Activated CD4-positive, alpha-beta T cell treated with anti-CD3 and anti-CD28 coated beads, Interleukin-2, amount 50 U/mL, for 1 hour (primary cell): ENCODE results near the gene ARMC6.

Experiments used
- DNase-seq: peaks from one replicate; pipeline ENCODE4 v3.0.0-alpha.2; 2020

Gene ARMC6

DNA sequence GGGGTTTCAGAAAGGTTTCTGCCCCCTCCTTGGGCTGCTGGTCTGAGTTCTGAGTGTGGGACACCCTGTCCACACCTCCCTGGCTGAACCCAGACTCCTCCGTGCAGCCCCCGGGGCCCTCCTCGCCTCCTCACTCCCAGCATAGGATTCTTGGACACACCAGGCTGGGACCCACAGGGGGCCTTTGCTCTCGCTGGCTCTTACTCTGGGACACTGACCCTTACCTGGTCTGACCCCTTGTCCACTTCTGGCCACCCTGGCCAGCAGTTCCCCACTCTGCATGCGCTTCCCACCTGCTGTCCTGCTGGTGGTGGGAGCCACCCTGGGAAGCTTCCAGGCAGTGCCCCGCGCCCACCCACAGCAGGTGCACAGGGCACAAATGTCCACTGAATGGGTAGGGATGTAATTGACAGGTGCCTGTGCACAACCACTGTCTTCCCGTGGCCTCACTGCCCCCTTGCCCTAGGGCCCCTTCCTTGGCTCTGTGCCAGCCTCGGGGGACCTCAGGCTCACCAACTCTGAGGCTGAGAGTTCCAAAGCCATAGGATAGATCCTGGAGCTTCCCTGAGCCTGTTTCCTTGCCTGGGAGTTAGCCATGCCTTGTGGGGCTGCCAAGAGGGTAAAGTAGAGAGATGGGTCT lies 23.4 kb downstream of the ARMC6 start:
- DNase-seq, result no peak

DNA sequence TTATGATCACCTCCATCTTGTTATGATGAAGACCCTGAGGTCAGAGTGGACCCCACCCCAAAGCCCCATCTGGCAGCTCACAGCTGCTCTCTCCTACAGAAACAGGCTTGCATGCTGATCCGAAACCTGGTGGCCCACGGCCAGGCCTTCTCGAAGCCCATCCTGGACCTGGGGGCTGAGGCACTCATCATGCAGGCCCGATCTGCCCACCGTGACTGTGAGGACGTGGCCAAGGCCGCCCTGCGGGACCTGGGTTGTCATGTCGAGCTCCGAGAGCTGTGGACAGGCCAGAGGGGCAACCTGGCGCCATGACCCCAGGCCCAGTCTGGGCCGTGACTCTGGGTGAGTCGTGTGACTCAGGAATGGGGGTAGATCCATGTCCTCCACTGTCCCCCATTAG lies 23.9 kb downstream of the ARMC6 start:
- DNase-seq, result no peak

DNA sequence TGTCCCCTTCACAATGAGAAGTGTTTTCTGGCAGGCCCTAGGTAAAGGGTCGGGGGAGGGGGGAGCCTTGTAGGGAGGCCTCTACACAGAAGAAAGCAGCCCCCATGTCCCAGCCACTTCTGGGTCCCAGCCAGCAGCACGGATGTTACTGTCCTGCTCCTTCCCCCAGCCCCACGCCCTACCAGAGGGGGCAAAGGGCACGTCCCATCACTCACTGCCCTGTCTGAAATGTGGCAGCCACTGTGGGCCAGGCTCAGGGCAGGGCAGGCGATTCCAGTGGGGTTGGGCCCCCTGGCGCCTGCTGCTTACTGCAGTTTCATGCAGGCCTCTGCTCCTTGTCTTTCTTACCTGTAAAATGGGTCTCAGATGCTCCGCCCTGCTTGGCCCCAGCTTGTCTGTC lies 24.3 kb downstream of the ARMC6 start:
- no peak for DNase-seq

DNA sequence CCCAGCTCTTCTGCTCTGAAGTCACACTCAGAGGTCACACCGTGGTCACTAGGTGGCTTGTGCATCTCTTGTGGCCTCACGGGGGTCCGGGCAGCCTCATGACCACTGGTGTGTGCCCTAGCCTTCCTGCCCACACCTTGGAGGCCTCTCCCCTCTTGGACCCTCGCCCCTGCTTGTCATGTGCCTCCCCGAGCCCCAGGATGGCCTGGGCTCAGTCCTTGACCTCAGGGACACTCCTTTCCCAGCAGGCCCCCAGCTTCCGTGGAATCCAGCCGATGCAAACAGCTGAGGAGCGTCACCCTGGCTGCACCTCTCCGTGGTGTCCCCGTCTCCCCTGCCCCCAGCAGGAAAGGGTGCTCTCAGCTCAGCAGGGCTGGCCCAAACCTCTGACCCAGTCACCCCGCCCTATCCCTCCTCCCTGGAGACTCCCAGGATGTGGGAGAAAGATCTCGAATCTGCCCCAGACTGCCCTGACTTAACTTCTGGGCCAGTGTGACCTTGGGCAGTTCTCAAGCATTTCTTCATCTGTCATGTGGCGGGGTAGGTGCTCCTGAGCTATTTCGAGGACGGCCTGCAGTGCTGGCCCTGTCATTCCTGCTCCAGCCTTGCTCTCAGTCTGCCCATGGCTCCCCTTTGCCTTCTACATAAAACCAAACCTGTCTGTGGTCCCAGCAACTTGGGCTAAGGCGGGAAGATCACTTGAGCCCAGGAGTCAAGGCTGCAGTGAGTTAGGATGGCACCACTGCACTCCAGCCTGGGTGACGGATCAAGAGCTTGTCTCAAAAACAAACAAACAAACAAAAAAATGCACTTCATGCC lies 25.8 kb downstream of the ARMC6 start:
- DNase-seq, result no peak

DNA sequence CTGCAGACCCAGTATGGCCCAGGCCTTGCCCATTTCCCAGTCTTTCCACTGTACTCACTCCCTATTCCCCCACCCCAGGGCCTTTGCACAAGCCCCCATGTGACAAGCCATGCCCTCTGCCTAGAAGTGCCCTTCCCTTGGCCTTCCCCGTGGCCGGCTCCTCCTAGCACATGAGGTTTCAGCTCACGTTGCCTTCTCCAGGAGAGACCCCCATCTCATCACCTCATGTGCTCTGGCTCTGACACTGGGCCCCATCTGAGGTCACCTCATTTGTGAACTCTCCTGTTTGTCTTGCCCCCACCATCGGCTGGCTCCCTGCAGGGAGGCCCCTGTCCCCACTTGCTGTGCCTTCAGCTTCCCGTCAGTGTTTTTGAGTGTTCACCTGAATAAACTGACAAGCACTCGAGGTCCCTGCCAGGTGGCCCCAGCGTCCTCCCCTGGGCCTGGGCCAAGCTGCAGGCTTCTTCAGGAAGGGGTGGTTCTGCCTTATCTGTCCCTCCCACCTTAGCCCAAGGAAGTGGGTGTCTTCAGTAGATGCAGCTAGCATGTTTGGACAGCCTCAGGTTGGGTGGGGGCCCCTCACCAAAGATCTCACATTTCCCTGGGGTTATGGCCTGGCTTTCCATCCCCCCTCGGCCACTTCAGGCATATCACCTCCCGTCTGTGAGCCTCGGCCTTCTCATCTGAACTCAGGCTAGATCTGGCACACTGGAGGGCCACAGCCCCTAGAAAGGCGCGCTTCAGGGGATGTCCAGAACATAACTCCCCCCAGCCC lies 26.6 kb downstream of the ARMC6 start:
- no peak for DNase-seq

DNA sequence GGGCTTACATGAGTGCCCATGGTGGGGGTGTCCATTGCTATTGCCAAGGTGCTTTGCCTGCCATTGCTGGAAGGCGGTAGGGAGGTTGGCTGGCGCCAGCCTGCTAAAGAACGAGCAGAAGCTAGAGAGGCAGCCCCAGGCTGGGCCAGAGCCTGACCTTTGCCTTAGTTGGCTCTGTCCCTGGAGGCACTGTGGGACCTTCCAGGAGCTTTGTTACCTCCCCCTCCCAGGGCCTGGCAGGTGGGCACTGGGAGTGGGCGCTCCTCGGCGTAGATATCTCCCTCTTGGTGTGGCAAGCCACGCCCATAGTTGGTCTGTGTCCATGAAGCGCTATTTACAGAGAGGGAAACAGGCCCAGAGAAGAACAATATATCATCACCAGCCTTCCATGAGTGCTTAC lies 28.1 kb downstream of the ARMC6 start:
- DNase-seq, result no peak

DNA sequence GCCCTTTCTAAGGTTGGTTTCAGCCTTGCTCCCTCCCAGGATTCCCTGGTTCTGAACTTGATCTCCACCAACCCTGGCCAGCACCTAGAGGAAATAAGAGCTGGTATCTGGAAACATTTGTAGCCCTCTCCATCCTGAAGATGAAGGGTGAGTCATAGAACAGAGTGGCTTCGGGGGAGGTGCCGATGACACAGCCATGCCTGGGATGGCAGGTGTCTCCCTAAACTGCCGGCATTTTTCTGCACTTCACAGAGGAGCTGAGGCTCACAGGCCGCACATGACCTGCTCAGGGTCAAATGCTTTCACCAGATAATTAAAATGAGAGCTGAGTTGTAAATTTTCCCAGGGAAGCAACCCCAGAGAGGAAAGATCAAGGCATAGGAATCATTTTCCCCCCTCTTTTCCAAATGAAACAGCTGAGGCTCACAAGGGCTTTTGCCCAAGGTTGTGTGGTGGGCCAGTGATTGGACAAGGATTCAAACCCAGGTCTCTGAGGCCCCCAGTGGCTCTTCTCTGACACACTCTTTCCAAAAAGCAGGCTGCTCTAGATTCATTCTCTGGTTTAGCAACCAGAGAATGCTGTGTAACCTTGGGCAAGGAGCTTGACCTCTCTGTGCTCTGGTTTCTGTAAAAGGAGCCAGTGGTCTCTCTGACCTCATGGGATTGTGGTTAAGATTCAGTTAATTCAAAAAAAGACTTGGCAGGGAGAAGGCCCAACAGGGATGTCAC lies 29.2 kb downstream of the ARMC6 start:
- DNase-seq, result no peak

DNA sequence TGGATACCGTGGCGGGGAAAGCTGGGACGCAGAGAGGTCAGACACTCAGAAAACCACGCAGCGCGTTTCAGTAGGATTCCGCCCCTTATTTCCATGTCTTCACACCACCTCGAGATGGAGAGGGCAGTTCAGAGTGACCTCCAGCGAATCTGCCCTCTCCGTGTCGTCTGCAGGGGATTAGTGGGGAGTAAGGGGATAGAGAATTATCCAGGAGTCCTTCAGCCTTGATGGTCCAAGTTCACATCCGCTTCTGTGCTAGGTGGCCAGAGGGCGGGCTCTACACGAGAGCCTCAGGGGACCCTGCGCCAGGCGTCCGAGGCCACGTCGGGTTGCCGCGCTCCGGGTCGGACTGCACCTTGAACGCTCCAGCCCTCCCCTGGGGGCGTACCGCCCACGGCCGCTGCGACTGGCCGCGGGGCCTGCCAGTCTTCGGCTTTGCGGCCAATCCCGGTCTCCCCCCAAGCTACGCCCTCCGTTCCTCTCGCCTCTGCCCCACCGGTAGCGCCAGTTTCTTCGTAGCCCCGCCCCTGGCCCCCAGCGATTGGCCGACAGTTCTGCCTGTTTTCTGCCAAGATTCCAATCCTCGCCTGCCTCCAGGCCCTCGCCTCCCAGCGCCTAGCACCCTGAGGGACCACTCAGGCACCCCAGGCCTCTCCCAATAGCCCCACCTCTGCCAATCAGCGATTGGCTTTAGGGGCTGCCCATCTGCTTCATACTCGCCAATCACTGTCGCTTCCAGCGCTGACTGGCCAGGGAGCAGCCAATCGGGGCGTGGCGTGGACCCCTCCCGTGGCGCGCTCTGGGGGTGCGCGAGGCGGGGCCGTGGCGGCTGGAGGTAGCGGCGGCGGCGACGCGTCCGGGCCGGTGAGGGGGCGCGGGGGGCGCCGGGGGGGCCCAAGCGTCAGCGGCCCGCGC lies 30.0 kb downstream of the ARMC6 start, which contains the start of gene SLC25A42:
Gene SLC25A42, plus strand, starts transcription at position 812 of the 915 bp plus-strand sequence. CDS start 32,131 bp downstream, outside the sequence.
- DNase-seq, result peak; percentile 98

DNA sequence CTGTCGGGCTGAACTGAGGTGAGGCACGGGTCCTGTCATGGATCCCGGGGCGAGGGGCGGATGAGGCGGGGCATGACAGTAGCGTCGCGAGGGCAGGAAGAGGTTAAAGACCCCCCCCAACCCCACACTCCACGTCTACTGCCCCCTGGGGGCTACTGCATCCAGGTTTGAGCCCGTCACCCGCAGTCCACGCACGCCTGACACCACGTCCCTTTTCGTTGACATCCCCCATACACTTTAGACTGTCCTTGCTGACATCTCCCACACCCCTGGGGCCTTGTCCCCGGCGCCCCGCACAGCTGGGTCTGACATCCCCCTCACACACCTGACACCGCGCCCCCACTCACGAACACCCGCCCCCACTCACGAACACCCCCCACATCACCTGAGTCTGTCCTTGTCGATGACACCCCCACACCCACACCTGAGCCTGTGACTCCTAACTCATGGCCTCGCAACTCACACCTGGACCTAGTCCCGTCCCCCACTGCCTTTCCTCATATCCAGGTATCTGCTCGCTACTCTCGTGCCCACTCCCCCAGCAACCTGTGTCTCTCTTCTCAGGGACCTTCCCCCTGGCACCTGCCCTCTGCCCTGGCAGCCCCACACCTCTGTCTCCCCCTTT lies 30.8 kb downstream of the ARMC6 start:
- DNase-seq, result no peak

DNA sequence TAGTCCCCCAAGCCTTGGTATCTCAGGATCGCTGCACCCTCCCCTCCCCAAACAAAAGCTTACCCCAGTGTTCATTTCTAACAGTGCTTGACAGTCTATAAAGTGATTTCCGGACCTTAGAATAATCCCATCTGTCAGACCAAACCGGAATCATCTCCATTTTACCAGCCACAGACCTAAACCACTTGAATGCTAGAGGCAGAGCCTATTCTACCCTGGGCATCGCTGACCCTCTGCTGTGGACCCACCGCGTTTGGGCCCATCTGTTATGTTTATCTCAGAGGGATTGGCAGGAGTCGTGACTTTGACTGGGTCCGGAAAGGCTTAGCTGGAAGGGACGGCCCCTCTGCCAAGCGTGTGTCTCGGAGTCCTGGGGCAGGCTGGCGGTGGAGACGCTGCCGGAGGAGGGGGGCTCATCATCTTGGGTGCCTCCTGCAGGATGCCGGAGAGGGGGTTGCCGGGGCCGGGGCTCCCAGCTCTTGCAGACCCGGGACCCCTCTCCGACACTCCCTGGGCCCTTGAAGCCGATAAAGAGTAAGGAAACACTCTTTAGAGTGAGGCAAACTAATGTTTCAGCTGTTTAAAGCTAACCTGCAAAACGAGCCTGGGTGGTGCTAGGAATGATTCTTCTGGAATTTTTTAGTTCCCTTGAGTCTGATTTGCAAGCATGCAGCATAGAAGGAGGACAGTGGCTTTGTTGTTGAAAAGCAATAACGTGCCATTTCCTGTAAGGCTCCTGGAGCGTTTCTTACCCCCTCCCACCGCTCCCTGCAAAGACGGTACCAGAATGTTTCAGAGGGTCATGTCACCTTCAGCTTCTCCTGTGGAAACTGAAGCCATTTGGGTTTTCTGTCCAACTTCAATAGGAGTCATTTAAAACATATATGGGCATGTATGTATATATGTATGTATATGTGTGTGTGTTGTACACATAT lies 31.7 kb downstream of the ARMC6 start:
- peak; percentile 5 for DNase-seq

DNA sequence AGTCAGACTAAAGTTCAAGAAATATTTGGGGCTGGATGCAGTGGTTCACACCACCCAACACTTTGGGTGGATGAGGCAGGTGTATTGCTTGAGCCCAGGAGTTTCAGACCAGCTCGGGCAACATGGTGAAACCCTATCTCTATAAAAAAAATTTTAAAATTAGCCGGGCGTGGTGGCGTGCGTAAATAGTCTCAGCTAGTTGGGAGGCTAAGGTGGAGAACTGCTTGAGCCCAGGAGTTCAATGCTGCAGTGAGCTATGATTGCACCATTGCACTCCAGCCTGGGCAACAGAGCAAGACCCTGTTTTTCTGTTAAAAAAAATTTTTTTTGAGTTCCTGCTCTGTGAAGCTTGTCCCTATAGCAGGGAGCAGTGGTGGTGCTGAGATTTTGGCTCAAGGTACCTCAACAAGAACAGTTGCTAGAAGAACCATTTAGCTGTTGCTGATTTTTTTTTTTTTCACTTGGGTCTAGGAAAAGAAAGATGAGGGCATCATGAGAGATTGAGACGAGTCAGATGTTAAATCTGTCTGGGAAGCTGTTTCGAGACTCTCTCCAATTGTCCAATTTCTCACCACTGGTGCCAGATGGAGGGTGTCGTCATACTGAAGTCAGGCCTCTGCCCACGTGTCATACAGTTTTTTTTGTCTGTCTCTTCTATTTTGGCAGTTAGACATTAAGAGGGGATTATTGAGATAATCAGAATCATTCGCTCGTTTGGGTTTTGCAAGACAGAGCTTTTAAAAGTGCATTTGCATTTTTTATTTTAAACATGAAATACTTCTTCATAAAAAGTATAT lies 34.1 kb downstream of the ARMC6 start:
- DNase-seq, result no peak

DNA sequence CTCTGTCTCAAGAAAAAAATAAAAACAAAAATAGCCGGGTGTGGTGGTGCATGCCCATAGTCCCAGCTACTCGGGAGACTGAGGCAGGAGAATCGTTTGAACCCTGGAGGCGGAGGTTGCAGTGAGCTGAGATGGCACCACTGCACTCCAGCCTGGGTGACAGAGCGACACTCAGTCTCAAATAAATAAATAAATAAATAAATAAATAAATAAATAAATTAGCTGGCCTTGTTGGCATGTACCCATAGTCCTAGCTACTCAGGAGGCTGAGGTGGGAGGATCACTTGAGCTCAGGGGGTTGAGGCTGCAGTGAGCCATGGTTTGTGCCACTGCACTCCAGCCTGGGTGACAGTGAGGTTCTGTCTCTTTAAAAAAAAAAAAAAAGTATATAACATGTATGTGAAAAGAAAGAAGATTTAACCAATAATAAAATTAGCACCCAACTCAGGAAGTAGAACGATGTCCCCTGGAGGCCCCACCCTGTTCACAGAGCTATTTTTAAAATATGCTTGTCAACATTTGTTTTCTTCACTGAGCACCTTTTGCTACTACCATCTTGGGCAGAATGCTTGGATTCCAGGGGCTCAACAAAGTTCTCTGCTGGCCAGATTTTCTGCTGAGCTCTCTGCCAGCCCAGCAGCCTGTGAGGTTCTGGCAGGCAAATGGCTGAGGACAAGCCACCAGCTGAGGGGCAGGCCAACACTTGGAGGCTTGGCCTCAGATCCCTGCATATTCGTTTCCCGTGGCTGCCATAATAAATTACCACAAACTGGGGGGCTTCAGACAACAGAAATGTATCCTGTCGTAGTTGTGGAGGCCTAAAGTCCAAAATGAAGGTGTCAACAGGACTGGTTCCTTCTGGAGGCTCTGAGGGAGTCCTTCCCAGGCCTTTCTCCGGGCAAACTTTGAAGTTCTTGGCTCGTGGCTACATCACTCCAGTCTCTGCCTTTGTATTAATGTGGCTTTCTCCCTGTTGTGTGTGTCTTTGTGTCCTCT lies 35.6 kb downstream of the ARMC6 start:
- no peak for DNase-seq

DNA sequence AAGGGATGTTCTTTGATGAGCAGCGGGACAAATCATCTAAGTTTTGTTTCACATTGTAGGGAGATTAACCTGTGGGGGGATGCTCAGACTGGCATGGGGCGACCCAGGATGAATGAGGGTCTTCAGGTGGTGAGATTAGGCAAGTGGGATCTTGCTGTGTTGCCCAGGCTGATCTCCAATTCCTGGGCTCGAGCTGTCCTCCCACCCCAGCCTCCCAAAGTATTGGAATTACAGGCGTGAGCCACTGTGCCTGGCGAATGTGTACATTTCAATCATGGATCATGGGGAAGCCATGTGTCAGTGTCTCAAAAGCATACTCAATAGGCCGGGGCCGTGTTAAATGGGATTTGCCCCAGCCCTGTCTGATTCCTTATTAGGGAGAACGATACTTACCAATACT lies 38.5 kb downstream of the ARMC6 start:
- no peak for DNase-seq

DNA sequence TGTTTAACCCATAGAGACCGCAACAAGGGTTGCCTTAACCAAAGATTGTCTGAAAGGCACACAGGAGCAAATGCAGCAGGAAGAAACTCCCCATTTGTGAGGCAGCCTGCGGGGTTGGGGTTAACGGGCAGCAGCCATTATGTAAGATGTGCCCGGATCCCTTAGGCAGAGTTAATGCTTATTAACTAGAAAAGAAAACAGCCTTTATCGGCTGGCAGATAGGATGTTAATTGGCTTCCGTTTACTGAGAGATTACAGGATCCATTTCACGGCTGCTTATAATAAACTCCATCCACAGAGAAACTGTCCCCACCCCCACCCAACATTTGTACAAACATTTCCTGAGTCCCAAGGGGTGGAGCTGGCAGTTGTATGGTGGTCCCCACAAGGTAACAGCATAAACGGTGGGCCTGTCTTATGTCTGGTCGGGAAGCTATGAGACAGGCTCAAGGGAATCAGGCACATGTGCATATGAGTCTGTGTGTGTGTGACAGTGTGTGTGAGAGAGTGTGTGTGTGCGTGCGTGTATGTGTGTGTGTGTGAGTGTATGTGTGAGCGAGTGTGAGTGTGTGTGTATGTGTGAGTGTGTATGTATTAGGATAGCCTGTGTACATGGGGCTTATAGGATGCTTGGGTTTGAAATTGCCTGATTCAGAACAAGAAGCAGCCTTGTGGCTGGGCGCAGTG lies 40.9 kb downstream of the ARMC6 start:
- no peak for DNase-seq

DNA sequence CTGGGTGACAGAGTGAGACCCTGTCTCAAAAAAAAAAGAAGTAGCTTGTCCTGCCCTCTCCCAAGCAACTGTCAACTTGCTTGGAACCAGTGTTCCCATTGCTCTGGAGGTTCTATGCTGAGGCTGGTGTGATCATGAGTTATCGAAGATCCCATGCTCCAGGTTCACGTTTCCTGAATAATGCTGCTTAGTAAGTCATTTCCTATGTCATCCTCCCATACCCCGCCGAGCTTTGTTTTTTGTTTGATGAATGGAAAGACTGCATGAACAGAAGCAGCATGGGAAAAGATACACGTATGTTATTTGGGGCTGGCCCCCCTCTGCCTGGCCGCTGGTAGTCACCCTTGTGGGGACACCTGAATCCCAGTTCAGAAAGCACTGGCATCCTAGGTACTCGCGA lies 41.7 kb downstream of the ARMC6 start:
- DNase-seq, result no peak

DNA sequence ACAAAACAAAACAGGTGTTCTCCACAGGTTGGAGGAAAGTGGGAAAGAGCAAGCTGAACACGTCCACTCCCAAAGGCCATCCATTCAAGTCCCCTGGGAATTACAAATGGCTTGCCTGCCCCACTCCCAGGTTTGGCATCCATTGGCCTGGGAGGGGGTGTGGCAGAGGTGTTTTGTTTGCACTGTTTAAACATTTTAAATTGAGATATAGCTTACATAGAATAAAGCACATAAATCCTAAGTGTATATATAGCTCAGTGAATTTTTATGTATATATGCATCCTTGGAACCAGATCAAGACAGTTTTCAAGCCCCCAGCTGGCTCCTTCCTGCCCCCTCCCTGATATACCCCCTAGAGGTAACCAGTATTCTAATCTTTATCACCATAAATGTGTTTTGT lies 43.1 kb downstream of the ARMC6 start:
- no peak for DNase-seq

DNA sequence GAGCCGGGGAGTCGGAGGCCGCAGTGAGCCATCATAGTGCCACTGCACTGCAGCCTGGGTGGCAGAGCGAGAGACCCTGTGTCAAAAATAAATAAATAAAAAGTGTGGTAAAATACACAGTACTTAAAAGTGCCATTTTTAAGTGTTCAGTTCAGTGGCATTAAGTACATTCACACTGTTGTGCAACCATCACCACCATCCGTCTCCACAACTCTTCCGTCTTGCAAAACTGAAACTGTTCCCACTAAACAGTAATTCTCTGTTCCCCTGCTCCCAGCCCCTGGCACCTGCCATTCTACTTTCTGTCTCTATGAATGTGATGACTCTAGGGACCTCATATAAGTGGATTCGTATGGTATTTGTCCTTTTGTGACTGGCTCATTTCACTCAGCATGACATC lies 43.7 kb downstream of the ARMC6 start:
- no peak for DNase-seq
